Measurements from ENCODE around the gene APPBP2. TPM values are rescaled to one million over a fixed set of nuclear protein-coding genes. Genes with fewer than 3 reads are reported as not detected.
"Not testable (repeated sequence)": the region's sequence is repeated elsewhere in the genome, so short reads cannot be mapped to it uniquely, and the experiment has no call there.

Gene APPBP2
- total and polyA plus RNA-seq, 2 donors: 17.1 to 88.7 TPM

DNA sequence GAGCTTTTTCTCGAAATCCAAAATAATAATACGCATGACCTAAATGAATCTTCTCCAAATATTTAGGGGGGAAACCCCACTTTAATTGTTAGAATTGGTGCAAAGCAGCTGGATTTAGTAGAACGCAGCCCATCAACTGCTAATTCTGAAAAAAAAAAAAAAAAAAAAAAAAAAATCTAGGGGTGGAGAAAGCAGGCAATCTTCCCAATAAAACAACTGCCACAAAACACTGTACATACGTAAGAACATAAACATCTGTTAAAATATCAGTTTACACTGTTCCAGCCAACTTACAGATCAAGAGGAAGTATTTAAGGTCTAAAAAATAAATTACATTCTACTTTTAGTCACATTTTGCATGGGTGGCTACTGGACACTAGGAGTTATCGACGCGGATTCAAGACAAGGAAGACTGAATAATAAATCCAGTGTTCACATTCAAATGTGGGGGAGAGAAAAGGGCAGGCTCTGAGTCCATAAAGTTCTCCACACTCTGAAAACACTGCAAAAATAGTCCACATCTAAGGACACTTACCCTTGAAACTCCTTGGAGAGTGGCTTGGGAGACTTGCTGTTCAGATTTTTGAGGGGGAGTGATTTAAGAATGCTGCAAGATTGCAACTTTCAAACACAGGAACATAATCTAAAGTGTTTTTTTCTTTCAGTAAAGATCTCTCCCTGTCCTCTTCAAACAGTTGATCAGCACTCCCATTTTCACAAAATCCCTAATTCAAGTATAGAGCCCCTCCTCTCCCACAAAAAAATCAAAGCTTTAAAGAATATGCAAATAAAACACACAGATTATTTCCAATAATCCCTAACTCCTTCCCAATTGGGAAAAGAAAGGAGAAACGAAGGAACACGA is 1.3 kb downstream of the APPBP2 start:
- peaks cover 2% of the 10 kb centered on the region for H3K4me1 ChIP-seq (ENCODE audit: insufficient read depth)
- WGBS: 8% methylated on average over 9 of the region's 9 CpGs
- DNase-seq (ENCODE audit: extremely low spot score): peak; percentile 20

DNA sequence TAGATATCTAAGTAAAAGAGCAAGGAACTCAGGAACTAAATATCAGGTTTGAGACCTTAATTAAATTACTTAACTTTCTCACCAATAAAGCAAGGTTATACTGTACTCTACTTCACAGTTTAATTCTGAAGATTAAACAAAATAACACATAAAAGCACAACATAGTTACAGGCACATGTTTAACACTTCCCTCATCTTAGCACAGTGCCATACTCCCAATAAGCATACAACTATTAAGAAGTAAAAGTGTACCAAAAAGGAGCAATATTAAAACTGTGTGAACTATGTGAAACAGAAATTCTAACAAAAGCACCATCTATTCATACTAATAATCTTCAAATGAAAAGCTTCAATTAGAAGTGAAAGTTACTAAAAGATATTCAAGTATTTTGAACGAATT is 2.2 kb downstream of the APPBP2 start:
- Histone ChIP-seq H3K36me3 (ENCODE audit: insufficient read depth) (no peaks in the 10 kb centered on the region), H3K4me1 (ENCODE audit: insufficient read depth) (peaks cover 2% of the 10 kb centered on the region)

More for the DNA sequence above, 1.3 kb downstream of the APPBP2 start:
- Histone ChIP-seq H3K36me3 (ENCODE audit: insufficient read depth) (no peaks in the 10 kb centered on the region), H3K27ac (ENCODE audit: low read depth) (peak overlapping the region; percentile 100), H3K4me3 (ENCODE audit: low read depth, low read length) (peak overlapping the region; percentile 59)

DNA sequence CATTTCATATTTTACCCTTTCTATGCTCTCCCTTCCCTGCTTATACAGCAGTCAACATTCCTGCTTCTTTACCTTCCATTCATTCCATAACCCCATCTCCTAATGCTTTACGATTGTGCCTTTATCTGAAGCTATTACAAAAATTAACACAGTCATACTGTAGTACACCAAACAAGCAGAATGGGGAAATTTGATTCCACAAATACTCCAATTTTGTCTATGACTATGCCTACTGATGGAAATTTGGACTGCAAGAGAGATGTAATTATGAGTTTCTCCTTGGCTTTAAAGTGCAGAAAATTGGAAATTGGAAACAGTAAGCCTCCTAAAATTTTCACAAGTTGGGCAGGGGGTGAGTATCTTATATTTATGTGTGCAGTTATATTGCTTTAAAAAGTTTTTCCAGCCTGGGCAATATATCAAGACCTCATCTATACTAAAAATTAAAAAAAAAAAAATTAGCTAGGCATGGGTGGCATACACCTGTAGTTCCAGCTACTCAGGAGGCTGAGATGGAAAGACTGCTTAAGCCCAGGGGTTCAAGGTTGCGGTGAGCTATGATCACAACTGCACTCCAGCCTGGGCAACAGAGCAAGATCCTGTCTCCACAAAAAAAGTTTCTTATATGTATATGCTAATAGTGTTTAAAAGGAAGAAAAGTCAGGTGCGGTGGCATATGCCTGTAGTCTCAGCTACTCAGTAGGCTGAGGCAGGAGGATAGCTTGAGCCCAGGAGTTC is 3.0 kb downstream of the APPBP2 start:
- no peak for DNase-seq (ENCODE audit: extremely low spot score)
- Histone ChIP-seq H3K4me3 (ENCODE audit: low read depth, low read length) (no peak overlapping the region), H3K4me1 (ENCODE audit: insufficient read depth) (peaks cover 2% of the 10 kb centered on the region), H3K27ac (ENCODE audit: low read depth) (no peak overlapping the region), H3K36me3 (ENCODE audit: insufficient read depth) (no peaks in the 10 kb centered on the region)
- 82% methylated on average over 3 of the region's 3 CpGs for WGBS

More for the DNA sequence above, 2.2 kb downstream of the APPBP2 start:
- DNase-seq (ENCODE audit: extremely low spot score): no peak
- H3K27ac ChIP-seq (ENCODE audit: low read depth): no peak overlapping the region
- H3K4me3 ChIP-seq (ENCODE audit: low read depth, low read length): no peak overlapping the region
- 9% methylated on average over 1 of the region's 1 CpG for WGBS

DNA sequence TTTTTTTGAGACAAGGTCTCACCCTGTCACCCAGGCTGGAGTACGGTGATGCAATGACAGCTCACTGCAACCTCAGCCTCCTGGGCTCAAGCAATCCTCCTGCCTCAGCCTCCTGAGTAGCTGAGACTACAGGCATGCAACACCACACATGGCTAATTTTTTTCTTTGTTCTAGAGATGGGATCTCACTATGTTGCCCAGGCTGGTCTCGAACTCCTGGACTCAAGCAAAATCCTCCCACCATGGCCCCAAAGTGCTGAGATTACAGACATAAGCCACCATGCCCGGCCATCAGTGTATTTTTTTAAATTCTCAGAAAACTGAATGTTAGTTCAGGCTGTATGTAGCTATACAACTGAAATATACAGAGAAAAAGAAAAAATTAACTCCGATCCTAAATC is 6.2 kb downstream of the APPBP2 start:
- Histone ChIP-seq H3K4me3 (ENCODE audit: low read depth, low read length) (no peak overlapping the region), H3K36me3 (ENCODE audit: insufficient read depth) (no peaks in the 10 kb centered on the region), H3K4me1 (ENCODE audit: insufficient read depth) (peaks cover 2% of the 10 kb centered on the region), H3K27ac (ENCODE audit: low read depth) (no peak overlapping the region)
- WGBS: 97% methylated on average over 4 of the region's 4 CpGs
- DNase-seq (ENCODE audit: extremely low spot score): no peak

DNA sequence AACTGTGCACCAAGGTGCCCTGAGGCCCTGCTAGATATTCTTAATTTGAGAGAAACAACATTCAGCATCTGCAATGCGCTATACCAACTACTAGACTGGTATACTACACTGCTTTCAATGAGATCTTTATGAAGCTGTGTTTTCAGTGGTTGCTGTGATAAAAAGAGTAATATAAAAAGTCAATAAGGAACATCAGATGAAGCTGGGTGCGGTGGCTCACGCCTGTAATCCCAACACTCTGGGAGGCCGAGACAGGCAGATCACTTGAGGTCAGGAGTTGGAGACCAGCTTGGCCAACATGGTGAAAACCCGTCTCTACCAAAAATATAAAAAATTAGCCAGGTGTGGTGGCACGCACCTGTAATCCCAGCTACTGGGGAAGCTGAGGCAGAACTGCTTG is 10.4 kb downstream of the APPBP2 start:
- H3K4me3 ChIP-seq (ENCODE audit: low read depth, low read length); DNase-seq (ENCODE audit: extremely low spot score); H3K4me1 ChIP-seq (ENCODE audit: insufficient read depth); H3K36me3 ChIP-seq (ENCODE audit: insufficient read depth); H3K27ac ChIP-seq (ENCODE audit: low read depth): not testable (repeated sequence)
- WGBS: 96% methylated on average over 6 of the region's 6 CpGs

DNA sequence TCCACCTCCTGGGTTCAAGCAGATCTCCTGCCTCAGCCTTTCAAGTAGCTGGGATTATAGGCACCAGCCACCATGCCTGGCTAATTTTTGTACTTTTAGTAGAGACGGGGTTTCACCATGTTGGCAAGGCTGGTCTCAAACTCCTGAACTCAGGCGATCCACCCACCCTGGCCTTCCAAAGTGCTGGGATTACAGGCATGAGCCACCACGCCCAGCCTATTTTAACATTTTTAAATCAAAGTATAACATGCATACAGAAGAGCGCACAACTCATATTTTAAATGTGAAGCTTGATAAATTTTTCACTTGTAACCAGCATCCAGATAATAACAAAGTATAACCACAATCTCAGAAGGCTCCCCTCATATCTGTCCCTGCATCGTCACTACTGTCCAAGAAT is 10.8 kb downstream of the APPBP2 start:
- DNase-seq (ENCODE audit: extremely low spot score); H3K27ac ChIP-seq (ENCODE audit: low read depth); H3K4me3 ChIP-seq (ENCODE audit: low read depth, low read length); H3K4me1 ChIP-seq (ENCODE audit: insufficient read depth); H3K36me3 ChIP-seq (ENCODE audit: insufficient read depth): not testable (repeated sequence)
- WGBS: 97% methylated on average over 5 of the region's 5 CpGs

DNA sequence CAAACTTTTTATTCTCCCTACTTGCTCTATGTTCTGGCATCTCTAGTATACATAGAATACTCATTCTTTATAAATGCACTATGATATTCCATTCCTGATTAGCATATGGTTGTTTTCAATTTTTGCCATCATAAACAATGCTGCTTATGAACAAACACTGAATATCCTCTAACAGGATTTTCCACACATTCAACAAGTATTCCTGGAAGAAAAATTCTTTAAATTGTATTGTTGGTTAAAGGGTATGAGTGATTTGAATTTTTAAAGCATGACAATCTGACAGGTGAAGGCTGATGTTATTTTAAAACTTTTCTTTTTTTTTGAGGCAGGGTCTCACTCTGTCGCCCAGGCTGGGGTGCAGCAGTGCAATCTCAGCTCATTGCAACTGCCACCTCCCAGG is 11.5 kb downstream of the APPBP2 start:
- no peaks in the 10 kb centered on the region for H3K36me3 ChIP-seq (ENCODE audit: insufficient read depth)
- WGBS: 98% methylated on average over 1 of the region's 1 CpG
- no peak for DNase-seq (ENCODE audit: extremely low spot score)
- H3K4me1 ChIP-seq (ENCODE audit: insufficient read depth): no peaks in the 10 kb centered on the region
- no peak overlapping the region for H3K4me3 ChIP-seq (ENCODE audit: low read depth, low read length)
- no peak overlapping the region for H3K27ac ChIP-seq (ENCODE audit: low read depth)

DNA sequence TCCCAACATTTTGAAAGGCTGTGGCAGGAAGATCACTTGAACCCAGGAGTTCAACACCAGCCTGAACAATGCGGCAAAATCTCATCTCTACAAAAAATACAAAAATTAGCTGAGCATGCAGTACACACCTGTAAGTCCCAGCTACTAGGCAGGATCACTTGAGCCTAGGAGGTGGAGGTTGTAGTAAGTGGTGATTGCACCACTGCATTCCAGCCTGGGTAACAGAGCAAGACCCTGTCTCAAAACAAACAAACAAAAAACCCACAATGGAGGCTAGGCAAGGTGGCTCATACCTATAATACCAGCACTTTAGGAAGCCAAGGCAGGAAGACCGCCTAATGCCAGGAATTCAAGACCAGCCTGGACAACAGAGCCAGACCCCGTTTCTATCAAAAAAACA is 12.0 kb downstream of the APPBP2 start:
- no peak overlapping the region for H3K4me3 ChIP-seq (ENCODE audit: low read depth, low read length)
- WGBS: 93% methylated on average over 3 of the region's 3 CpGs
- H3K36me3 ChIP-seq (ENCODE audit: insufficient read depth): no peaks in the 10 kb centered on the region
- DNase-seq (ENCODE audit: extremely low spot score): no peak
- no peaks in the 10 kb centered on the region for H3K4me1 ChIP-seq (ENCODE audit: insufficient read depth)
- H3K27ac ChIP-seq (ENCODE audit: low read depth): no peak overlapping the region

DNA sequence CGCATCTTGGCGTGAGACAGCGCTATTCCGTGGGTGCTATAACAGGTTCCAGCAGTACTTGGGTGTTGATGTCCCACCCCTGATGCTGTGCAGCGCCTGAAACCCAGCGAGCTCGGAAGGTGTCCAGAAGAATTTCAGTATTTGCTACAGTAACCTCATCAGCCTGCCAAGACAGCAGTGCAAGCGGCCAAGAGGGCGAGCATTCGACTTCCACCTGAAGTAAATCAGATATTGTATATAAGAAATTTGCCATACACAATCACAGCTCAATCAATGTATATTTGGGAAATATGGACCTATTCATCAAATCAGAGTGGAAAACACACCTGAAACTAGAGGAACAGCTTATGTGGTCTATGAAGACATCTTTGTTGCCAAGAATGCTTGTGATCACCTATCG is 13.0 kb downstream of the APPBP2 start:
- no peak for DNase-seq (ENCODE audit: extremely low spot score)
- 90% methylated on average over 11 of the region's 11 CpGs for WGBS
- no peaks in the 10 kb centered on the region for H3K36me3 ChIP-seq (ENCODE audit: insufficient read depth)

DNA sequence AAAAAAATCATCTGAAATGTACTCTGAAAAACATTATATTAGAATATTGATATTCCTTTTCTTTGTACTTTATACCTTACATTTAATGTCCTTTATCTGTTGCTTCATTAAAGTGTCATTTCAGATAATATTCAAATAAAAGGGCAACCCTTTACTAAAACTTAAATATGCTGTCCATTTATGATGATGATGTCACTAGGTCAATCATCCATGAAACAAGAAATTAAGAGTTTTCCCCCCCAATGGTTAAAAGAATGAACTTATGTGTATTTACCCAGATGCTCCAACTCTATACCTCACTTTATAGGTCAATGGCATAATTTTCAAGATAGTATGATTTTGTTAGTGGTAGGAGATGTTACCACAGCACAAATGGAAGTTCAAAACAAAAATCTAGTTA is 15.3 kb downstream of the APPBP2 start:
- H3K36me3 ChIP-seq (ENCODE audit: insufficient read depth): no peaks in the 10 kb centered on the region
- no peak for DNase-seq (ENCODE audit: extremely low spot score)
- H3K4me1 ChIP-seq (ENCODE audit: insufficient read depth): no peaks in the 10 kb centered on the region
- H3K27ac ChIP-seq (ENCODE audit: low read depth): no peak overlapping the region
- no peak overlapping the region for H3K4me3 ChIP-seq (ENCODE audit: low read depth, low read length)

More for the DNA sequence above, 13.0 kb downstream of the APPBP2 start:
- Histone ChIP-seq H3K4me3 (ENCODE audit: low read depth, low read length) (no peak overlapping the region), H3K4me1 (ENCODE audit: insufficient read depth) (no peaks in the 10 kb centered on the region), H3K27ac (ENCODE audit: low read depth) (no peak overlapping the region)

DNA sequence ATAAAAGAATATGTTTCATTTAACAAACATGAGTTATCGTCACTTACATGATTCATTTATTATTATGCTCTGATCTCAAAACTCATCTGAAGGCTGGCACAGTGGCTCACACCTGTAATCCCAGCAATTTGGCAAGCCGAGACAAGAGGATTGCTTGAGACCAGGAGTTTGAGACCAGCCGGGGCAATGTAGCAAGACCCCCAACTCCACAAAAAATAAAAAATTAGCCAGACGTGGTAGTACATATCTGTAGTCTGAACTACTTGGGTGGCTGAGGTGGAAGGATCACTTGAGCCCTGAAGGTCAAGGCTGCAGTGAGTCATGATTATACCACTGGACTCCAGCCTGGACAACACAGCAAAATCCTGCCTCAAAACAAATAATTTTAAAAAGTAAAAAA is 16.0 kb downstream of the APPBP2 start:
- no peaks in the 10 kb centered on the region for H3K4me1 ChIP-seq (ENCODE audit: insufficient read depth)
- no peaks in the 10 kb centered on the region for H3K36me3 ChIP-seq (ENCODE audit: insufficient read depth)
- H3K4me3 ChIP-seq (ENCODE audit: low read depth, low read length): no peak overlapping the region
- H3K27ac ChIP-seq (ENCODE audit: low read depth): no peak overlapping the region
- WGBS: 92% methylated on average over 4 of the region's 4 CpGs
- DNase-seq (ENCODE audit: extremely low spot score): no peak

DNA sequence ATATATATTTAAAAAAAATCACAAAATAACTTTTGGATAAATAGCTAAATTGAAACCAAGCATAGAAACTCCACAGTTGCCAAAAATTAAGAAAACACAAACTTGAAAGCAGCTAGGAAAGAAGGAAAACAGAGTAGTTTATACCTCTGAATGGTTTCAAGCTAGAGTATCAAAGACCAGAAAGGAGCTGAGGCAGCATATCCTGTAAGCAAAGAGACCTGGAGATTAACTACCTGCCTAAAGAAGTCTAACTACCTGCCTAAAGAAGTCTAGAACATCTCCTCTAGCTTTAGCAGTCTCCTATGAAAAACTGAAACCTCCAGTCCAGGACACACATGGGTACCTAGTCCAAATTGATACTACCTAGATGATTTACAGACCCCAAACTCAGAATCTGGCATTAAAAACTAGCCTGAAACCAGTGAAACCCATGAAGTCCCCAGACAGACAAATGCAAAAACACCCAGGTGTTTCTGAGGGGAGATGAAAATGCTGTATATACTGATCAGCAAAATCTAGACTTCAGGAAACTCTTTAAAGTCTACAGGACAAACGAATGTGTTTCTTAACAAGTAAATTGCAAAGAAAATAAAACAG is 17.6 kb downstream of the APPBP2 start:
- no peak overlapping the region for H3K27ac ChIP-seq (ENCODE audit: low read depth)
- H3K4me3 ChIP-seq (ENCODE audit: low read depth, low read length): no peak overlapping the region
- no peak for DNase-seq (ENCODE audit: extremely low spot score)
- 79% methylated on average over 1 of the region's 1 CpG for WGBS
- H3K4me1 ChIP-seq (ENCODE audit: insufficient read depth): no peaks in the 10 kb centered on the region
- H3K36me3 ChIP-seq (ENCODE audit: insufficient read depth): no peaks in the 10 kb centered on the region

DNA sequence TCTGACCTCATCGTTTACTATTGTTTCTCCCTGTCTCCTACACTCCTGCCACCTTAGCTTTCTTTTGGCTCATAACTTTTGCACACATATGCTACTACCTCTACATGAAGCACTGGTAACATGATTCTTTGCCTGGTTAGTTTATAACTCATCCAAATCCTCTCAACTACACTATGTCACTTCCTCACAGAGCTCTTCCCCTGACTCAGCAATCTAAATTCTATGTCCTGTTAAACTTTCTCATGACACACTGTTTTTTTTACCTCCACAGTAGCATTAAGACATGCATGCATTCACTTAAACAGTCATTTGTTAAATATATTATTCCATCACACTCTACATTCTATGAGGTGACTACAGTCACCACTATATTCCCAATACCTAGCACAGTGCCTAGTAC is 19.7 kb downstream of the APPBP2 start:
- H3K4me1 ChIP-seq (ENCODE audit: insufficient read depth): no peaks in the 10 kb centered on the region
- no peak overlapping the region for H3K27ac ChIP-seq (ENCODE audit: low read depth)
- no peak for DNase-seq (ENCODE audit: extremely low spot score)
- WGBS: 94% methylated on average over 1 of the region's 1 CpG
- H3K4me3 ChIP-seq (ENCODE audit: low read depth, low read length): no peak overlapping the region
- H3K36me3 ChIP-seq (ENCODE audit: insufficient read depth): no peaks in the 10 kb centered on the region

DNA sequence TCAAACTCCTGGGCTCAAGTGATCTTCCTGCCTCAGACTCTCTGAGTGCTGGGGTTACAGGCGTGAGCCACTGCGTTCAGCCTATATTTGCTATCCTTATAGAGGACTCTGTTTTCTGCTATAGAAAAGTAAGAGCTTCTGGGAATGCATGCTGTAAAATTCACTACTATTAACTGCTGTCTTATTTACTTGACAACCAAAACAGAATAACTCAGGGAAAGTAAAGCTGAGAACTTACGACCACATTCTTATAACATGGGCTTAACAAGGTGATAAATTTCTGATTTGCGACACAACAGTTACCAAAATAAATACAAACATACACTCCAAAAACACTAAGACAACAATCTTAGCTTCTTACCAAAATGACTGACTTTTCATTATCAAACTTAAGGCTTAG is 23.9 kb downstream of the APPBP2 start:
- no peak overlapping the region for H3K4me3 ChIP-seq (ENCODE audit: low read depth, low read length)
- no peaks in the 10 kb centered on the region for H3K4me1 ChIP-seq (ENCODE audit: insufficient read depth)
- no peak for DNase-seq (ENCODE audit: extremely low spot score)
- H3K27ac ChIP-seq (ENCODE audit: low read depth): no peak overlapping the region
- H3K36me3 ChIP-seq (ENCODE audit: insufficient read depth): no peaks in the 10 kb centered on the region
- 90% methylated on average over 4 of the region's 4 CpGs for WGBS
